NCI-H146 treated with DMSO at 0.1 percent for 48 hours (cell line): Measurements from ENCODE around the gene PIBF1.

Experiments used
- DNase-seq: peaks from one replicate; lab custom pipeline; 2025; ENCODE audit not compliant: unreplicated experiment; lab: John Stamatoyannopoulos, UW

Gene PIBF1

GRCh38 chr13:73058432-73058735 lies 276.5 kb downstream of the PIBF1 start:
- DNase-seq, result no peak

- peak; percentile 98 for DNase-seq
These were observed 277.0 kb downstream of the PIBF1 start, which contains the start of gene KLF5 for GRCh38 chr13:73058736-73059459. KLF5 (plus strand) TSS chr13:73059005; CDS start chr13:73059328, 323 bp downstream.

- peak; percentile 70 for DNase-seq
These were observed 277.7 kb downstream of the PIBF1 start for GRCh38 chr13:73059460-73060250.

- no peak for DNase-seq
These were observed 278.6 kb downstream of the PIBF1 start for GRCh38 chr13:73060251-73061160.

DNA sequence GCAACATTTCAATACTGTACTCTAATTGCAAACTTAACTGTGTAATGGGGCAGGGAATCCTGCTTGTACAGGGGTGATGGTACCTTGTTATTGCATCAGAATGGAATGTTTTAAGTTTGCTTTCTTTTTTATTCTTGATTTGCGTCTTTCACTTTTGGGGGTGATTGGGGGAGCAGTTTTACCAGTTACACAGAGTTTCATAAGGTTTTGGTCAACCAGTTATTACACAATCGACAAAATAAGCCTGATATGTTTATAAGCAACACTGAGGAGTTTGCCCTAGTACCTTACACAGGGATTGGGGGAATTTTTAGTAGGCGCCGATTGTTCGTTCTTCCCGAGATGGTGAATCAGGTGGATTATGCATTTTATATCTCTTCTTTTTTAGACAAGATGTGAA lies 279.5 kb downstream of the PIBF1 start:
- DNase-seq, result no peak

- no peak for DNase-seq
These were observed 279.9 kb downstream of the PIBF1 start for GRCh38 chr13:73061876-73062275.

GRCh38 chr13:73062468-73062867 lies 280.5 kb downstream of the PIBF1 start:
- DNase-seq, result no peak

- DNase-seq, result no peak
These were observed 281.2 kb downstream of the PIBF1 start for GRCh38 chr13:73063166-73063565.

GRCh38 chr13:73065036-73065435 lies 283.1 kb downstream of the PIBF1 start:
- DNase-seq, result peak; percentile 53

GRCh38 chr13:73065665-73066340 lies 283.9 kb downstream of the PIBF1 start:
- DNase-seq, result peak; percentile 20
